ENCODE measurements around the gene AIF1L.

DNA sequence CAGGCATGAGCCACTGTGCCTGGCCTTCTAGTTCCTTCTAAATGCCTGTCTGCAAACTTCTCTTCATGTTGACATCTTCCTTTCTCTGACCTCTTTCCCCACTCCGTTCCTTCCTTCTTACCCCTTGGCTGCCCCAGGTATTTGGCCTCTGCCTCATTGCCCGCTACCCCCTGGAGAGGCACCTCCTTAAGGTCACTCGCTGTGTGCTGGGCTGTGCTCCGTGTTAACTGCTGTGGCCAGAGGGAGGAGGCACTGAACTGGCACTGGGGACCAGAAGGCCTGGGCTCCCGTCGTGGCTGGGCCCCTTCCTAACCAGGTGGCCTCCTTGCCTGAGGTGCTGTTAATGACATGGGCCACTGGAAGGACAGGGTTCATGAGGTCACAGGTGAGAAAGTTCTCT lies 48.0 kb upstream of the AIF1L start:
- TF ChIP-seq, protein P1, sequence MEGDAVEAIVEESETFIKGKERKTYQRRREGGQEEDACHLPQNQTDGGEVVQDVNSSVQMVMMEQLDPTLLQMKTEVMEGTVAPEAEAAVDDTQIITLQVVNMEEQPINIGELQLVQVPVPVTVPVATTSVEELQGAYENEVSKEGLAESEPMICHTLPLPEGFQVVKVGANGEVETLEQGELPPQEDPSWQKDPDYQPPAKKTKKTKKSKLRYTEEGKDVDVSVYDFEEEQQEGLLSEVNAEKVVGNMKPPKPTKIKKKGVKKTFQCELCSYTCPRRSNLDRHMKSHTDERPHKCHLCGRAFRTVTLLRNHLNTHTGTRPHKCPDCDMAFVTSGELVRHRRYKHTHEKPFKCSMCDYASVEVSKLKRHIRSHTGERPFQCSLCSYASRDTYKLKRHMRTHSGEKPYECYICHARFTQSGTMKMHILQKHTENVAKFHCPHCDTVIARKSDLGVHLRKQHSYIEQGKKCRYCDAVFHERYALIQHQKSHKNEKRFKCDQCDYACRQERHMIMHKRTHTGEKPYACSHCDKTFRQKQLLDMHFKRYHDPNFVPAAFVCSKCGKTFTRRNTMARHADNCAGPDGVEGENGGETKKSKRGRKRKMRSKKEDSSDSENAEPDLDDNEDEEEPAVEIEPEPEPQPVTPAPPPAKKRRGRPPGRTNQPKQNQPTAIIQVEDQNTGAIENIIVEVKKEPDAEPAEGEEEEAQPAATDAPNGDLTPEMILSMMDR (IDR thresholded peaks at IDR 0.05; ENCODE audit: insufficient read depth, low read depth, low read length): no peak
- TF ChIP-seq EZH2 (IDR thresholded peaks at IDR 0.05; ENCODE audit: insufficient read depth, low read length): no peak

Data from astrocyte (in vitro differentiated cells and primary cell).